GM19452 (cell line): ENCODE measurements around the gene FBXW12.

Experiments
- ATAC-seq: cut with Tn5 transposase; IDR thresholded peaks from one replicate; pipeline ENCODE4 v1.9.1; 2021; ENCODE audit not compliant: unreplicated experiment

Gene FBXW12

GRCh38 chr3:48407542-48408099 lies 35.6 kb downstream of the FBXW12 start:
- ATAC-seq = no peak

DNA sequence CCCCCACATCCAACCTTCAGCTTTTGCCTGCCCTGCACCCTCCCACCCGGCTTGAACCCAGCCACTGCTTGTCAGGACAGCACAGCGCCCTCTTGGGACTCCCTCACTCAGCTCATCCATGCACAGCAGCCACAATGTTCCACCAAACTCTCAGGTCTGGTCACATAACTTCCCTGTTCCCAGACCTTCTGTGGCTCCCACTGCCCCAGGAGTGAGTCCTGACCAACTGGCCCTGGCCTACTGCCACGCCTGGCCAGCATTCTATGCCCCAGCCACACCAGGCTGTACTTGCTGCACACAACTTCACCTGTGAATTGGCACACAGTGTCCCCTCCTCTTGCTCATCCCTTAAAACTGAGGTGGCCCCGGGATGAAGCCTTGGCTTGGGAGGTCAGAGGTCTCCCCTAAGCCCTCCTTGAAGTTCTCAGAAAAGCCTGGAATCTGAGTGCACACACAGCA lies 36.8 kb downstream of the FBXW12 start:
- ATAC-seq = no peak

GRCh38 chr3:48409291-48410201 lies 37.5 kb downstream of the FBXW12 start:
- no peak for ATAC-seq

- no peak for ATAC-seq
Measured at GRCh38 chr3:48410205-48411040, 38.4 kb downstream of the FBXW12 start.

DNA sequence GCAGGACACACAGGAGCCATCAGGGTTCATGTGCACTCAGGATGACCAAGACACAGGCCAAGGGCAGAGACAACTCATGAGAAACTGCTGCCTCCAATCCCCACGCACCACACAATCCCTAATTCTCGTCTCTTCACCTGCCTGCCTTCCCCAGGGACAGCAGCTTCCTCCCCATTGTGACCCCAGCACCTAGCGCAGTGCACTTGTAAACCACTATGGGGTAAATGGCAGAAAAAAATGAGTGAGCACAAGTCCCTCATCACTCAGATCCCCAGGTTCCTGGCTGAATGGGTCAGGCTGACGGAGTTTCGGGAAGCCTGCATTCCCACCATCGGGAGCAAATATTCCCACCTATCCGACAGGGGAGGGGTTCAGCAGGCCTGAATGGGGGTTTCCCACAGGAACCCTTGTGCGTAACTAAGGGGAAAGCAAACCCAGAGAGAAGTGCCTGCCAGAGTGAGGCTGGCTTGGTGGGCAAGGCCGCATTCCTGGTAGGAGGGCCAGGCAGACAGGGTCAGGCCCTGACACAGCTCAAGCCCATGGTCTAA lies 39.1 kb downstream of the FBXW12 start:
- no peak for ATAC-seq

DNA sequence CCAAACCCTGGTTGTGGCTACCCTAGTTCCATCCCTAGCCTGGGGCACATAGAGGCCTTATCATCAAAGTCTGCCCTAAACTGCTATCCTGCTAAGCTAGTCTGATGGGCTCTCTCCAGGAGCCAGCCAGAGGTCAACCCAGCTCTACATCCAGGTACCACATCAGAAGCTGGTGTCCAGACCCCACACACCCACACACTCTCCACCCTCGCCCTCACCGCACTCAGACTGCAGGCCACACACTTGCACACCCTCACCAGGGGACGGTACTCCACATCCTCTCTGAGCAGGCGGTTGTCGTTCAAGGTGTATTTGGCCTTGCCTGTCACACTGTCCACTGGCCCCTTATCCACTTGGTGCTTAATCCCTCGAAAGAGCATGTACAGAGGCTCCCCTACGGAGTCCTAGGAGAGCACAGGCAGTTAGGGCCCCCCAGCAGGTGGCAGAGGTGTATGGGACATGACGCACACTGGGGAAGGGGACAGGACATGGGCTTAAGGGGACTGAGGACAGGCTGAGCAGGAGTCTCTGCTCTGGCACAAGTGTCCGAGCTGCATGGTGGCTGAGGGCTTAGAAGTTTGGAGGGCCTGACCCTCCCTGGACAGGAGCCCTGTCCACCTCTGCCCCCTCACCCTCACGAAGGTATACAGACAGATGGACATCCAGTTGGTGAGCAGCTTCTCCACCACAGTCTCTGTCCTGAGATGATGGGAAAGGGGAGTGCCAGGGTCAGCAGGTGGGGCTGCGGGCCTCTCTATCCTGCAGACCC lies 39.8 kb downstream of the FBXW12 start:
- ATAC-seq = no peak

GRCh38 chr3:48412375-48413001 lies 40.5 kb downstream of the FBXW12 start:
- no peak for ATAC-seq

DNA sequence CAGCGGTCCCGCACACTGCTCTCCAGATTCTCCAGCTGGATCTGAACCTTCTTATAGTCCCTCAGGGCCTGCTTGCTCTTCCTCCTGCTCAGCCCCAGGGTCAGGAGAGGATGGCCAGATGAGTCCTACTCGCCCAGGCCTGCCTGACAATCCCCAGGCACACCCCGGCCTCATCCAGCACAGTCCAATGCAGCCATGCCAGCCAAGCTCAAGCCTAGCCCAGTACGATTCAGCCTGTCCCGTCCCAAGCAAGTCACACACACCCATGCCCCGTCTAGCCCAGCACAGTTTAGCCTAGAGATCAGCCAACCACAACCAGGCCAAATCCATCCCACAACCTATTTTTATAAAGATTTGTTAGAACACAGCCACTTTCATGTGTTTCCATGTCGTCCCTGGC lies 41.1 kb downstream of the FBXW12 start:
- no peak for ATAC-seq

GRCh38 chr3:48413611-48414010 lies 41.6 kb downstream of the FBXW12 start:
- no peak for ATAC-seq

DNA sequence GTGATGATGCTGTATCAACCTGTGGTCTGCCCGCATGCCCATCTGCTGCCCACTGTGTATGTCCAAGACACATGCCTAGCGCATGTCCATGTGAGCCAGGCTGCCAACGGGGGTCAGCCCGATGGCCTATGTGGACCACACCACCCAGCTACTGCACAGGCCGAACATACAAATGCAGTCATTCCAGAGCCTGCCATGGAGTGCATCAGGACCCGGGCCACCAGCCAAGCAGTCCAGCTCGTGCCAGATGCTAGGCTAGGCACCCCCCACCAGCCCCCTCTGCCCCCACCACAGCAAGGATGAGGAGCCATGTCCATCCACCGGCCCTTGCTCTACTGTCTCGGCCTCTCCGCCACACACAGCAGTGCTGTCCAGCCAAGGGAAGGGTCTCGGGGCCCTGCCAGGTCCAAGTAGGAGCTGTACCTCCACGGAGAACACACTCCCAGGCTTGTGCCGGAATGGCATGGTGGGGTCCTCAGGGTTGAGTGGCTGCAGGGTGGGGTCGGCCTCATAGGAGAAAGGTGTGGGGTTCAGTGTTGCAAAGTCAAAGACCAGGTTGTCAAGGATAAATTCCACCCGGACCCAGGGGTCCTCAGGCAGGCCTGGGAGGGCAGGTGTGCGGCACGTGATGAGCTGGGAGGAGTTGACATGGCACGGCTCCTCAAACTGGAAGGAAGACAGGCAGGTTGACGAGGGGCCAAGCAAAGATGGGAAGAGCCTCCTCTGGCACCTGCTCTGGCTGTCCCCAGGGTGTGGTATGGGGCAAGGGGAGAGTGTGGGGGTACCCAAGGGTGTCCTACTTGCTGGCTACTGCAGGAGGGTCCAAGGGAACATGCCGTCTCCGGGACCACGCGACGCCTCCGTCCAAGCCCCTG lies 42.6 kb downstream of the FBXW12 start:
- no peak for ATAC-seq

- no peak for ATAC-seq
Measured at GRCh38 chr3:48415251-48415953, 43.4 kb downstream of the FBXW12 start.

DNA sequence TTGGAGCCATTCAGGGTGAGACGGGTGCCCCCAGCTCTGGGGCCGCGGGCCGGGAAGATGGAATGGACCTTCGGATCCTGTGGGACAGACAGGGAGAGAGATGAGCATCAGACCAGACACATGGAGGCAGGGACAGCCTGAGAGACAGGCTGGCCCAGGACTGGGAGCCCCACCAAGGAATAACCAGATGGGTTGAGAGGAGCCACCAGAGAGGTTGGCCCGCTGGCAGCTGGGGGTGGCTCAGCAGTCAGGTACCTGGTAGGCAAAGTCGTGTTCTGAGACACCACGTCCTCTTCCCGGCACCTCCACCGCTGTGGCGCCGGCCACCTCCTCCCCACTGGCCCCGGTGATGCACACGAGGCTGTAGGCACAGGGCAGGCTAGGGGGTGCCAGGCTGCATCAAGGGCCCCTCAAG lies 44.1 kb downstream of the FBXW12 start:
- no peak for ATAC-seq

DNA sequence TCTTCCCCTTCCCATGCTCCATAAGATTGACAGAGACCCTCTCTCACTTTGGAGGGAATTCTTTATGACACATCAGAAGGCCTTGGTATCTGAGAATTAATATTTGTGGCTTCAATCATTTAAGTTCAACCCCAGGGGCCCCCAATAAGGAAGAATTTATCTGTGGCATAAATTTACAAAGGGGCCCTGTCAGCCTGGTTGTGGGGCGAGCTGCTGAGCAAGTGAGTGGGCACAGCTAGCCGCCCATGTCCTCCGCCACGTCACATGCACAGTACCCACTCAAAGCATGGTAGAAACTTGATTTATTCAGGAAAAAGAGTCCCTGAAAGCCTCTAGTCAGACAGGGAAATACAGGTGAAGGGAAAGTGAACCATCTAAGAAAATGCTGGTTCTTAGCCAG lies 44.5 kb downstream of the FBXW12 start:
- ATAC-seq = no peak

DNA sequence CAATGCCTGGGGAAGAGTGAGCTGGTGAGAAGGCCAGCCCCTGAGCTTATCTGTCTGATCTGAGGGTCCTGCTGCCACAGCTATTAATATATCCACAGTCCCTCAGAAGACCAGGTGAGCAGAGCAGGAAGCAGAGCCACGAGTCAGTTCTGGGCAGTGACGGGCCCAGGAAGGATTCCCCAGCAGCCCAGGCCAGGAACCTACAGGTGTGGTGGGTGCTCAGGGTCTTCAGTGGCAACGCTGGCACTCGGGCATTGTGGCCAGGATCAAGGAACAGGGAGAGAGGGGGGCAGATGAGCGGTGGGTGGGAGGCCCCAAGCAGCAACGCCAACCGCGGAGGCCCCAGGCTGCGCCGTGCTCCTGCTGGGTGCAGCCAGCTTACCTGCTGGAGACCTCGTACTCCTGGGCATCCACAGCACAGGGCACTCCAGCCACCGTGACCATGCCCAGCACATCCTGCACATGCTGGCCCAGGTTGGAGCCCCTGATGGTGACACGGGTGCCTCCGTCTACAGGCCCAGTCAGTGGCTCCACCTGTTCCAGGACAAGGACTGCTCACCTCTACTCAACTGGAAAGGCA lies 45.6 kb downstream of the FBXW12 start:
- no peak for ATAC-seq

GRCh38 chr3:48418140-48418539 lies 46.1 kb downstream of the FBXW12 start:
- no peak for ATAC-seq

GRCh38 chr3:48418651-48419050 lies 46.6 kb downstream of the FBXW12 start:
- no peak for ATAC-seq

GRCh38 chr3:48419149-48419548 lies 47.1 kb downstream of the FBXW12 start:
- no peak for ATAC-seq

DNA sequence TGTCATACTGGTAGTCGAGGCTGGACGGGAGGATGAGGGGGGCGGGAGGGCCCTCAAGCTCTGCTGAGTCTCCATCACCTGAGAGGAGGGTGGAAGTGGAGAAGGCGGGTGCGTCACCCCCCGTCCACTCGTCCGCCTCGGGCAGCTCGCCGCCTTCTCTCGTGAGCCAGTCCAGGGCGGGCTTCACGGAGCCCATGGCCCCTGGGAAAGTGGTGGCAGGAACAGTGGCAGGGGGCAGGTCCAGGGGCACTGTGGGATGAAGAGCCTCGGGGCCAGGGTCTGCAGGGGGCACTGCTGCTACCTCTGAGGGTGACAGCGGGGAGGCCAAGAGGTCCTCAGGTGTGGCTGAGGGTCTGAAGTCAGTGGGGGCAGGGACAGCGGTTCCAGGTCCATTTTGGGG lies 47.6 kb downstream of the FBXW12 start:
- no peak for ATAC-seq
